Right lobe of liver (tissue), 6 donors: ENCODE data around the gene ANO6. TPM values are rescaled to one million over a fixed set of nuclear protein-coding genes. Genes with fewer than 3 reads are reported as not detected.
"Not testable (repeated sequence)": the region's sequence is repeated elsewhere in the genome, so short reads cannot be mapped to it uniquely, and the experiment has no call there.

Experiments used
- ATAC-seq, 4 donors: fragments of 200-7000 bp; cut with Tn5 transposase; one replicate each; pipeline ENCODE4 v1.9.1; 2020; ENCODE audit warnings: mild to moderate bottlenecking in 4 of 4, moderate library complexity in 4 of 4
- DNase-seq, 3 donors: peaks; one replicate each; pipeline ENCODE4 v3.0.0-alpha.2; 2020
- H3K27ac ChIP-seq, 3 donors: fragments of 200-600 bp; one replicate each; pipeline ENCODE4 v1.8.0; 2022
- H3K27me3 ChIP-seq, 2 donors: fragments of 200-600 bp; one replicate each; pipeline ENCODE4 v1.8.0; 2022
- H3K36me3 ChIP-seq, 4 donors: fragments of 200-600 bp; sonication (generic) in 1 of 4; one replicate each; pipeline versions ENCODE4 v1.5.1 to v1.8.0; 2017 to 2022; ENCODE audit warnings: control low read depth in 1 of 4
- H3K4me1 ChIP-seq, 4 donors: fragments of 200-600 bp; sonication (generic) in 1 of 4; one replicate each; pipeline versions ENCODE4 v1.5.1 to v1.8.0; 2017 to 2022; ENCODE audit warnings: control low read depth in 1 of 4
- H3K4me3 ChIP-seq, 3 donors: fragments of 200-600 bp; one replicate each; pipeline ENCODE4 v1.8.0; 2022
- H3K9me3 ChIP-seq, 4 donors: fragments of 200-600 bp; sonication (generic) in 1 of 4; one replicate each; pipeline versions ENCODE4 v1.5.1 to v1.8.0; 2017 to 2022; ENCODE audit warnings: control low read depth in 1 of 4
- POLR2A ChIP-seq: fragments of 450-650 bp; IDR thresholded peaks from one replicate; pipeline ENCODE4 v1.6.1; 2017; ENCODE audit warnings: antibody characterized with exemption, mild to moderate bottlenecking
- WGBS: methylation state at CpG from one replicate; pipeline ENCODE4 v1.1.6; 2018; ENCODE audit warnings: low coverage, low lambda C conversion rate; ENCODE audit not compliant: insufficient coverage; ENCODE audit errors: missing lambda C conversion rate; 5-methylcytosine and 5-hydroxymethylcytosine counted together
- intact Hi-C, 2 donors: fragments of 100-400 bp; cut with DNase I; formaldehyde crosslinking; loops; one replicate each; pipeline versions ENCODE4 v1.11.2 to v1.14.1; 2022
- total RNA-seq, 6 experiments: library from RNA; depleted of rRNA in 2 of 6; stranded (reverse); fragments of >200 nt in 2 of 6; fragmentation: NEBNext Ultra II Directional in 3 of 6; extraction: Animal tissue kit (Norgen Biotek cat#: 25700) in 3 of 6; gene quantifications; one replicate each; pipeline versions ENCODE4 v1.1.0 to v1.2.4, GENCODE V29; 2016 to 2023
- TF ChIP-seq, protein P1 (sequence below), 4 donors: fragments of 200-600 bp in 3 of 4; fragments of 450-650 bp in 1 of 4; IDR thresholded peaks; one replicate each; pipeline versions ENCODE4 v1.5.1 to v1.8.0; 2016 to 2022; ENCODE audit warnings: antibody characterized with exemption in 4 of 4, mild to moderate bottlenecking in 2 of 4
- donor health status: DM: no; HTN: yes; CAD: no.
- donor health status: DM: no; HTN: no; CAD: no.
- donor health status: DM: no; HTN: no; CAD: no.
- donor health status: DM: no; HTN: yes; CAD: no.
- donor health status: DM: no; HTN: yes; CAD: no.

Gene ANO6
- total RNA-seq, 6 experiments from 2014 or later, result 41.8 to 78.5 (median 48.9) TPM

DNA sequence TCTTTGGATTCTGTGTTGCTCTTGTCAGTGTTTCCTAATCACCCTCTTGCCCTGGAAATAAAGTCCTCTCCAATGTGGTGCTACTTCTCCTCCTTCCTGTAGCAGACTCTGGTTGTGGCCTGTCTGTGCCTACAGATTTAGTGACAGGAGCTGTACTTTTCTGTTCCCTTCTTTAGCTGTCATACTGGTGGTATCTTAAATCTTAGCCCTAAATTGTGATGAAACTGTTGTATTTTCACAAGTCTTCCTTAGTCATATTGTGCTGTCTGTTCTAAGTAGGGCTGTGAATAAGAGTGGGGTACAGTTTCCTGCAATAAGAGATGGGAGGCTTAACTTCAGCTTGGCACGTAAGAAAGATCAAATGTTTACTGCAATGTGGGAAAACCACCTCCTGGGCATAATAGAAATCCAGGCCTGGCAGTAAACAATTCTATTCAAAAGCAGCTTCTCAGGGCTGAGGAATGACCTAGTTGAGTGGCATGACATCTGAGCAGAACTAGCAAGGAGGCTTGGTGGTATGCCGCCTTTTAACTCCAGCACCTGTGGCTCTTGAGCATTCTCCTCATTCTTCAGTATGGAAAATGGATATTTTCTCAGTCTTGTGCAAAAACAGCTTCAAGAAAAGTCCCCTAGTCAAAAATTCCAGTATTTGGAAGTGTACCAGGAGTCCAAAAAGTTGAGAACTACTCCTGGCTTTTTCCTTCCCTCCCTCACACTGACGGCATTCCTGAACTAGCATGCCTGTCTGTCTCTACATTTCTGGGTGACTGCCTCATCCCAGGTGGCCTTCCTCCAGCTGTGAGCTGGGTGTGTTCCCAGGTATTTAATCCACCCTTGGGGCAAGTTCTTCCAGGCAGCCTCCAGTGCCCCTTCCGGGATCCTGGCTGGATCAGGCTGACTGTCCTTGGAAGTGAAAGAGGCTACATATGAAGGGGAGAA lies 19.5 kb downstream of the ANO6 start:
- ATAC-seq (peak; percentile 40 to 85 (median 72)), DNase-seq (no peak)
- H3K27me3 ChIP-seq, result no peaks in the 10 kb centered on the region
- H3K36me3 ChIP-seq, result no peaks in the 10 kb centered on the region
- H3K4me1 ChIP-seq, result peaks cover 0 to 39% (median 14%) of the 10 kb centered on the region in 4 donors
- WGBS, result 67% methylated on average over 4 of the region's 4 CpGs
- no peak overlapping the region for H3K4me3 ChIP-seq
- H3K27ac ChIP-seq, result peak overlapping the region; percentile 34 to 75 (median 41)
- intact Hi-C loops, result no loop called here
- TF ChIP-seq, protein P1, sequence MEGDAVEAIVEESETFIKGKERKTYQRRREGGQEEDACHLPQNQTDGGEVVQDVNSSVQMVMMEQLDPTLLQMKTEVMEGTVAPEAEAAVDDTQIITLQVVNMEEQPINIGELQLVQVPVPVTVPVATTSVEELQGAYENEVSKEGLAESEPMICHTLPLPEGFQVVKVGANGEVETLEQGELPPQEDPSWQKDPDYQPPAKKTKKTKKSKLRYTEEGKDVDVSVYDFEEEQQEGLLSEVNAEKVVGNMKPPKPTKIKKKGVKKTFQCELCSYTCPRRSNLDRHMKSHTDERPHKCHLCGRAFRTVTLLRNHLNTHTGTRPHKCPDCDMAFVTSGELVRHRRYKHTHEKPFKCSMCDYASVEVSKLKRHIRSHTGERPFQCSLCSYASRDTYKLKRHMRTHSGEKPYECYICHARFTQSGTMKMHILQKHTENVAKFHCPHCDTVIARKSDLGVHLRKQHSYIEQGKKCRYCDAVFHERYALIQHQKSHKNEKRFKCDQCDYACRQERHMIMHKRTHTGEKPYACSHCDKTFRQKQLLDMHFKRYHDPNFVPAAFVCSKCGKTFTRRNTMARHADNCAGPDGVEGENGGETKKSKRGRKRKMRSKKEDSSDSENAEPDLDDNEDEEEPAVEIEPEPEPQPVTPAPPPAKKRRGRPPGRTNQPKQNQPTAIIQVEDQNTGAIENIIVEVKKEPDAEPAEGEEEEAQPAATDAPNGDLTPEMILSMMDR (IDR thresholded peaks at IDR 0.05), result no peak
- TF ChIP-seq POLR2A, result no peak
- no peaks in the 10 kb centered on the region for H3K9me3 ChIP-seq

GRCh38 chr12:45236383-45236782 lies 20.5 kb downstream of the ANO6 start:
- peak overlapping the region in 1 of 3 donors; percentile 75 for H3K27ac ChIP-seq
- DNase-seq, H3K27me3 ChIP-seq, H3K9me3 ChIP-seq, ATAC-seq, H3K36me3 ChIP-seq, H3K4me3 ChIP-seq, intact Hi-C loops: not testable (repeated sequence)
- H3K4me1 ChIP-seq, result peaks cover 0 to 39% (median 14%) of the 10 kb centered on the region in 4 donors
- 100% methylated on average over 1 of the region's 2 CpGs for WGBS

- TF ChIP-seq POLR2A, result no peak
- TF ChIP-seq, protein P1 (IDR thresholded peaks at IDR 0.05), result no peak
- intact Hi-C loops, result no loop called here
- no peak overlapping the region for H3K4me3 ChIP-seq
- no CpG with 5 or more reads among the region's 11 CpGs for WGBS
- H3K4me1 ChIP-seq, result peaks cover 0 to 14% (median 10%) of the 10 kb centered on the region in 4 donors
- H3K27ac ChIP-seq, result no peak overlapping the region
- no peak for ATAC-seq
- DNase-seq, result no peak
- H3K36me3 ChIP-seq, result no peaks in the 10 kb centered on the region
- H3K27me3 ChIP-seq, result no peaks in the 10 kb centered on the region
- no peaks in the 10 kb centered on the region for H3K9me3 ChIP-seq
Observed at GRCh38 chr12:45242180-45242579, 26.3 kb downstream of the ANO6 start.

DNA sequence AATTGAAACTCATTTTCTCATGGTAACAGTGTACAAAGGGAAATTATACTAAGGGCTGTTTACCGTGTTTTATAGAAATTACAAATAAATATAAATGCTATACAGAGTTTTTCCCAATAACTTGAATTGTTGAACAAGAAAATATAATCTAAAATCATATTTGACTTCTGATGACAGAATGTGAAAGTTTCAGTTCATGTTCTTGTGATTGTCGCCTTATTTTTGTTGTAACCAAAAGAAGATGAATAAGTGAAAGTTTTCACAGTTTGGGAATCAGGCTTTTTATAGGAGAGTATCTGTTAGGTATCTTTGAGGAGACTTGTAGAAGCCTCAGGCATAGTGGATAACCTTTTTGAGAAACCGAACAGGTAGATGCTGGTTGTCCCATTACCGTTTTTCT lies 28.1 kb downstream of the ANO6 start:
- intact Hi-C loops, result no loop called here
- no peaks in the 10 kb centered on the region for H3K36me3 ChIP-seq
- H3K27me3 ChIP-seq, result no peaks in the 10 kb centered on the region
- 65% methylated on average over 4 of the region's 4 CpGs for WGBS
- no peak overlapping the region for H3K4me3 ChIP-seq
- peaks cover 0 to 14% (median 10%) of the 10 kb centered on the region in 4 donors for H3K4me1 ChIP-seq
- H3K27ac ChIP-seq, result peak overlapping the region in 2 of 3 donors; percentile 61 to 71
- no peaks in the 10 kb centered on the region for H3K9me3 ChIP-seq
- peak in 1 of 4 donors; percentile 19 for ATAC-seq
- DNase-seq, result no peak
- TF ChIP-seq, protein P1 (IDR thresholded peaks at IDR 0.05), result no peak
- no peak for TF ChIP-seq POLR2A
